Activated B cell treated with CpG ODN at 0.5 μM for 24 hours (primary cell): ENCODE data around the gene SCARB1. TPM values are rescaled to one million over a fixed set of nuclear protein-coding genes. Genes with fewer than 3 reads are reported as not detected.

Source experiments
- ATAC-seq: fragments of 200-7000 bp; cut with Tn5 transposase; one replicate; pipeline ENCODE4 v1.10.0; 2021; ENCODE audit warnings: low read depth, mild to moderate bottlenecking, moderate library complexity
- CTCF ChIA-PET: fragments of 350-600 bp; sonication (Branson Sonifier 250); formaldehyde crosslinking; loops from one replicate; lab custom pipeline; 2021; ENCODE audit warnings: antibody characterized with exemption; lab: Charles Lee
- POLR2A ChIA-PET: fragments of 350-600 bp; sonication (Branson Sonifier 250); formaldehyde crosslinking; loops from one replicate; lab custom pipeline; 2021; ENCODE audit warnings: antibody characterized with exemption; lab: Charles Lee
- DNase-seq: peaks from one replicate; pipeline ENCODE4 v3.0.0; 2022
- H3K27ac Mint-ChIP-seq: one replicate; pipeline ENCODE4 v1.8.0; 2020; ENCODE audit warnings: mixed read lengths
- H3K27me3 Mint-ChIP-seq: one replicate; pipeline ENCODE4 v1.8.0; 2021; ENCODE audit warnings: mixed read lengths
- H3K36me3 Mint-ChIP-seq: one replicate; pipeline ENCODE4 v1.8.0; 2021; ENCODE audit warnings: low read depth, mixed read lengths
- H3K4me1 Mint-ChIP-seq: one replicate; pipeline ENCODE4 v1.8.0; 2021; ENCODE audit warnings: mixed read lengths
- H3K4me3 Mint-ChIP-seq: one replicate; pipeline ENCODE4 v1.8.0; 2020; ENCODE audit warnings: mild to moderate bottlenecking, mixed read lengths
- H3K9me3 Mint-ChIP-seq: one replicate; pipeline ENCODE4 v1.8.0; 2020; ENCODE audit warnings: mixed read lengths
- CTCF ChIP-seq: fragments of 200-600 bp; IDR thresholded peaks from one replicate; pipeline ENCODE4 v1.8.0; 2022; ENCODE audit warnings: antibody characterized with exemption, mild to moderate bottlenecking
- intact Hi-C: fragments of 100-400 bp; cut with micrococcal nuclease; formaldehyde crosslinking; loops from one replicate; pipeline ENCODE4 v1.15.1; 2024
- total RNA-seq: library from RNA; stranded (reverse); gene quantifications from 2 replicates; pipeline ENCODE4 v1.2.3, GENCODE V29; 2022

The SCARB1 gene
- total RNA-seq, 1 donor from 2014 or later: 39.3 TPM

GRCh38 chr12:124737772-124738635, 125.7 kb downstream of the SCARB1 start:
- Mint-ChIP-seq H3K4me1 (no peaks in the 10 kb centered on the region), H3K27me3 (peaks cover 22% of the 10 kb centered on the region), H3K36me3 (no peaks in the 10 kb centered on the region), H3K9me3 (no peaks in the 10 kb centered on the region), H3K27ac (no peak overlapping the region), H3K4me3 (no peak overlapping the region)
- TF ChIP-seq CTCF: no peak
- ChIA-PET CTCF (no interaction called here), POLR2A (no interaction called here)
- DNase-seq (no peak), ATAC-seq (no peak)
- intact Hi-C loops: no loop called here

- ChIA-PET CTCF (no interaction called here), POLR2A (no interaction called here)
- Mint-ChIP-seq H3K36me3 (no peaks in the 10 kb centered on the region), H3K4me1 (no peaks in the 10 kb centered on the region), H3K27ac (no peak overlapping the region), H3K9me3 (no peaks in the 10 kb centered on the region), H3K4me3 (no peak overlapping the region), H3K27me3 (peaks cover 21% of the 10 kb centered on the region)
- no peak for TF ChIP-seq CTCF
- DNase-seq: no peak
- no peak for ATAC-seq
- intact Hi-C loops: no loop called here
These were observed 126.6 kb downstream of the SCARB1 start for GRCh38 chr12:124737040-124737419.

GRCh38 chr12:124736115-124737039, 127.3 kb downstream of the SCARB1 start:
- Mint-ChIP-seq H3K36me3 (no peaks in the 10 kb centered on the region), H3K27me3 (peaks cover 20% of the 10 kb centered on the region), H3K4me1 (no peaks in the 10 kb centered on the region), H3K27ac (no peak overlapping the region), H3K4me3 (no peak overlapping the region), H3K9me3 (no peaks in the 10 kb centered on the region)
- intact Hi-C loops: no loop called here
- DNase-seq (no peak), ATAC-seq (no peak)
- TF ChIP-seq CTCF: no peak
- CTCF ChIA-PET: no interaction called here
- POLR2A ChIA-PET: no interaction called here

GRCh38 chr12:124734224-124734788, 129.4 kb downstream of the SCARB1 start:
- Mint-ChIP-seq H3K36me3 (no peaks in the 10 kb centered on the region), H3K27ac (no peak overlapping the region), H3K27me3 (peaks cover 4% of the 10 kb centered on the region), H3K4me3 (no peak overlapping the region), H3K4me1 (no peaks in the 10 kb centered on the region), H3K9me3 (peaks cover 4% of the 10 kb centered on the region)
- ATAC-seq (no peak), DNase-seq (no peak)
- TF ChIP-seq CTCF: no peak
- ChIA-PET CTCF (no interaction called here), POLR2A (no interaction called here)
- intact Hi-C loops: no loop called here

DNA sequence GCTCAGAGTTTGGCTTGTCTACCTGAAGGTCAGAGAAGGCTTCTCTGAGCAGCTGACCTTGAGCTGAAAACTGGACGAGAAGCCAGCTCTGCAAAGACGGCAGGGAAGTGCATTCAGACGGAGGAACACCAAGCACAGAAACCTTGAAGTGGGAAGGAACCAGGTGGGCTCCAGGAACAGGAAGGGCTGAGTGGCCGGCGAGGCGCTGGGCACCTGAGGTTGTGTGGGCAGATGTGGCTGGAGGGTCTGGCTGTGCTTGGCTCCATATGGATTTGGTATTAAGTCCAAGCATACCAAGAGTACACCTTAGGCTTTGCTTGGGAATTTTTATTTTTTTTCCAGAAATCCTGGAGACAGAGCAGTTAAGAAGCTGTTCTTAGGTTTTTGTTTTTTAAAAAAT, 130.6 kb downstream of the SCARB1 start:
- DNase-seq: no peak
- Mint-ChIP-seq H3K4me1 (no peaks in the 10 kb centered on the region), H3K4me3 (no peak overlapping the region), H3K36me3 (no peaks in the 10 kb centered on the region), H3K27me3 (peaks cover 4% of the 10 kb centered on the region), H3K27ac (no peak overlapping the region), H3K9me3 (peaks cover 4% of the 10 kb centered on the region)
- ChIA-PET POLR2A (no interaction called here), CTCF (no interaction called here)
- no peak for TF ChIP-seq CTCF
- ATAC-seq: no peak
- intact Hi-C loops: no loop called here
